Testis (tissue), 3 donors: Measurements from ENCODE around the gene TMED8. TPM values are rescaled to one million over a fixed set of nuclear protein-coding genes. Genes with fewer than 3 reads are reported as not detected.

ENCODE experiments used
- DNase-seq: peaks from one replicate; pipeline ENCODE4 v3.0.0-alpha.2; 2019
- H3K27ac ChIP-seq, 2 donors: fragments of 200-600 bp; sonication (generic); one replicate each; pipeline ENCODE4 v1.5.1; 2019
- H3K27me3 ChIP-seq: fragments of 200-600 bp; sonication (generic); one replicate; pipeline ENCODE4 v1.5.1; 2019
- H3K36me3 ChIP-seq: fragments of 200-600 bp; sonication (generic); one replicate; pipeline ENCODE4 v1.5.1; 2017; ENCODE audit warnings: low read depth; ENCODE audit errors: missing control alignments
- H3K4me1 ChIP-seq: fragments of 200-600 bp; sonication (generic); one replicate; pipeline ENCODE4 v1.5.1; 2019
- H3K4me3 ChIP-seq, 2 donors: fragments of 200-600 bp; sonication (generic); one replicate each; pipeline ENCODE4 v1.5.1; 2017 to 2019
- H3K9me3 ChIP-seq: fragments of 200-600 bp; sonication (generic); one replicate; pipeline ENCODE4 v1.5.1; 2017
- CTCF ChIP-seq, 3 experiments: fragments of 450-650 bp in 2 of 3; fragments of 200-600 bp in 1 of 3; sonication (generic) in 1 of 3; IDR thresholded peaks; one replicate each; pipeline ENCODE4 v1.5.1; 2016 to 2019; ENCODE audit warnings: antibody characterized with exemption in 3 of 3, mild to moderate bottlenecking in 2 of 3, moderate library complexity in 1 of 3
- POLR2A ChIP-seq: fragments of 450-650 bp; IDR thresholded peaks from one replicate; pipeline ENCODE4 v1.6.1; 2017; ENCODE audit warnings: antibody characterized with exemption, mild to moderate bottlenecking, moderate library complexity
- WGBS, 2 donors: methylation state at CpG; one replicate each; pipeline ENCODE4 v1.1.5; 2018; 5-methylcytosine and 5-hydroxymethylcytosine counted together
- intact Hi-C: fragments of 100-400 bp; cut with DNase I; formaldehyde crosslinking; loops from one replicate; pipeline ENCODE4 v1.15.1; 2023; ENCODE audit warnings: low total_unique reads
- polyA plus RNA-seq: library from polyadenylated mRNA; stranded (reverse); fragments of 350-450 nt; fragmentation: Illumina TruSeq; extraction: RNeasy Lipid Tissue Mini Kit (QIAGEN cat#74804); gene quantifications from one replicate; pipeline ENCODE4 v1.2.3, GENCODE V29; 2014; ENCODE audit warnings: low read depth, low replicate concordance; ENCODE audit not compliant: insufficient read depth
- total RNA-seq, 2 donors: library from RNA; depleted of rRNA; stranded (reverse); fragments of >200 nt; gene quantifications; one replicate each; pipeline ENCODE4 v1.2.3, GENCODE V29; 2016

TMED8 gene
- total and polyA plus RNA-seq, 3 donors from 2014 or later: 16.9 to 40.1 (median 30.9) TPM

DNA sequence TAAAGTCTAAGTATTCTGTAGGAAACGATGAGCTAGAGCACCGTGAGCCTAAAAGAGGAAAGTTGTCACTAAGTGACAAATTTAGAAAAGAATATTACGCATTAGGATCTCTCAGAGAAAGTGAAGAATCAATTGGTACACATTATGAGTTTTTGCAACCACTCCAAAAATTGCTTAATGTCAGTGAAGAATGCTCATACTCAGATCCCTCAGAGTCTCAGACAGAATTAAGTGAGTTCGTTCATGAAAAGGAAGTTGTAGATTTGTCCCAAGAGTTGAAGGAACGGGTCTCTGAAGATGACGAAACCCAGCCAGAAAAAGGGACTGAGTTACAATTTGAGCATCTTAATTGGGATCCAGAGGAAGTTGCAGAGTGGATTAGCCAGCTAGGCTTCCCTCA is 1.8 kb upstream of the TMED8 start:
- DNase-seq: no peak
- Histone ChIP-seq H3K27ac (no peak overlapping the region), H3K36me3 (no peaks in the 10 kb centered on the region), H3K4me1 (peaks cover 10% of the 10 kb centered on the region), H3K4me3 (no peak overlapping the region), H3K27me3 (no peaks in the 10 kb centered on the region), H3K9me3 (no peaks in the 10 kb centered on the region)
- 87 to 93% methylated on average over 6 of the region's 6 CpGs for whole genome bisulfite sequencing, 2 donors
- no peak for TF ChIP-seq POLR2A
- no peak for TF ChIP-seq CTCF (IDR thresholded peaks at IDR 0.05)
- intact Hi-C loops: no loop called here

DNA sequence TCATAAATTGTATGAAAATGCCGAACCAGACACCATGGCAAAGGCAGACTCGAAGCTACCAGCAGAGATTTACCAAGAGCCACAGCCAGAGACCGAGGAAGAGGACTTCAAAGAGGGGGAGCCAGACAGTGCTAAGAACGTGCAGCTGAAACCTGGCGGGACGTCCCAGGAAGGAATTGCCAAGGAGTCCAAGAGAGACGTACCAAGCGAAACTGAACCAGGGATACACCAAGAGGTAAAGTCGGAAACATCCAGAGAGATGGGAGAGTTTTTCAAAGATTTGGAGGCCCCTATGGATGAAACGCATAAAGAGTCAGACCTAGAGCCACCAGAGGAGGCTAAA is 579 bp upstream of the TMED8 start:
- no peaks in the 10 kb centered on the region for H3K27me3 ChIP-seq
- DNase-seq: no peak
- peak overlapping the region; percentile 73 to 78 for H3K4me3 ChIP-seq
- H3K36me3 ChIP-seq: no peaks in the 10 kb centered on the region
- no peak for TF ChIP-seq POLR2A
- no peak for TF ChIP-seq CTCF (IDR thresholded peaks at IDR 0.05)
- intact Hi-C loops: no loop called here
- WGBS, 2 donors: 4 to 12% methylated on average over 10 of the region's 10 CpGs
- H3K27ac ChIP-seq: peak overlapping the region in 1 of 2 donors; percentile 82
- H3K4me1 ChIP-seq: peaks cover 10% of the 10 kb centered on the region
- H3K9me3 ChIP-seq: no peaks in the 10 kb centered on the region

GRCh38 chr14:77375973-77376770 is 722 bp downstream of the TMED8 start:
- Histone ChIP-seq H3K4me1 (peaks cover 16% of the 10 kb centered on the region), H3K36me3 (no peaks in the 10 kb centered on the region), H3K27ac (peak overlapping the region; percentile 82 to 89), H3K4me3 (peak overlapping the region; percentile 73 to 78), H3K9me3 (no peaks in the 10 kb centered on the region), H3K27me3 (no peaks in the 10 kb centered on the region)
- DNase-seq: peak; percentile 25
- intact Hi-C loops: no loop called here
- 5 to 6% methylated on average over 23 to 24 of the region's 24 CpGs for WGBS, 2 donors
- TF ChIP-seq CTCF (IDR thresholded peaks at IDR 0.05): no peak
- no peak for TF ChIP-seq POLR2A

- peak overlapping the region in 1 of 2 donors; percentile 78 for H3K4me3 ChIP-seq
- peaks cover 16% of the 10 kb centered on the region for H3K4me1 ChIP-seq
- H3K27me3 ChIP-seq: no peaks in the 10 kb centered on the region
- no peak for DNase-seq
- no peaks in the 10 kb centered on the region for H3K36me3 ChIP-seq
- WGBS, 2 donors: 54 to 63% methylated on average over 9 of the region's 9 CpGs
- peak overlapping the region in 1 of 2 donors; percentile 89 for H3K27ac ChIP-seq
- TF ChIP-seq CTCF (IDR thresholded peaks at IDR 0.05) (no peak), POLR2A (no peak)
- no peaks in the 10 kb centered on the region for H3K9me3 ChIP-seq
- intact Hi-C loops: no loop called here
These were observed 1.5 kb downstream of the TMED8 start for GRCh38 chr14:77375164-77375950.
